ENCODE measurements around the gene PARP2. TPM values are rescaled to one million over a fixed set of nuclear protein-coding genes. Genes with fewer than 3 reads are reported as not detected.
A peak's percentile ranks its signal among the peaks of the same experiment; 100 is the strongest.
"Not testable (repeated sequence)": the region's sequence is repeated elsewhere in the genome, so short reads cannot be mapped to it uniquely, and the experiment has no call there.

The PARP2 gene
- 10 to 100 TPM; 45.2 to 63.2 (median 55.0) TPM for polyA plus RNA-seq (ENCODE audit: insufficient read length in 4 of 4)

DNA sequence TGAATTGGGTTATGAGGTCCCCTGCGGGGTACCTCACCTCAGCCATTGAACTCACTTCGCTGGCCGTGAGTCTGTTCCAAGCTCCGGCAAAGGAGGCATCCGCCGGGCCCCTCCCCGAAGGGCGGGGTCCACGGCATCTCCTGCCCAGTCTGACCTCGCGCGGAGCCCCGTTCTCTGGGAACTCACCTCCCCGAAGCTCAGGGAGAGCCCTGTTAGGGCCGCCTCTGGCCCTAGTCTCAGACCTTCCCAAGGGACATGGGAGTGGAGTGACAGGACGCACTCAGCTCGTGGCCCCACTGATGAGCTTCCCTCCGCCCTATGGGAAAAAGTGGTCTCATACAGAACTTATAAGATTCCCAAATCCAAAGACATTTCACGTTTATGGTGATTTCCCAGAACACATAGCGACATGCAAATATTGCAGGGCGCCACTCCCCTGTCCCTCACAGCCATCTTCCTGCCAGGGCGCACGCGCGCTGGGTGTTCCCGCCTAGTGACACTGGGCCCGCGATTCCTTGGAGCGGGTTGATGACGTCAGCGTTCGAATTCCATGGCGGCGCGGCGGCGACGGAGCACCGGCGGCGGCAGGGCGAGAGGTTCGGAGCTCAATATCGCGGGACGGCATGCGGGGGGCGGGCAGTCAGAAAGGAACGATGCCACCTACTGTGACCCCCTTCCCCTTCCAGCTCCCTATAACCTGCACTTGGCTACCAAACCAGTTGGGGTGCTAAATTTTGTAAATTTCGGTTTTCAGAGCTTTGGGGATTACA, at the start of gene PARP2:
PARP2 (plus strand) TSS at position 544 of the 770 bp plus-strand sequence; CDS start at position 551, 7 bp downstream.
- DNase-seq (ENCODE audit: low read depth in 4 of 4, low spot score in 3 of 4), result peak; percentile 100

DNA sequence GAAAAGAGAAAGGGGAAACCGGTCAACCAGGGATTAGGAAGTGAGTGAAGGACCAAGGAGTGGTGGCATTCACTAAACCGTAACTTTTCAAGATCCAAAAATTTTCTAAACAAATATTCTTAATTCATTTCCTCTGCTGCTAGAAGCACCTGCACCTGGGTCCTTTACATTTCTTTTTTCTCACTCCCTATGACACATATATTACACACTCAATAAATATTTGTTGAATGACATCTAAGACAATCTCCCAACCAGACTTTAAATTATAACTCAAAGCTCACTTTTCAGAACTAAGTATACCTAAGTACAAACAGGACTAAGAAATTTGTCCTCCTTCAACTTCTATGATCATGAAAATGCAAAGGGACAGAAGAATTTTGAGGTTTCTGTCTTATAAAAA, 48.8 kb upstream of the PARP2 start:
- no peak for DNase-seq (ENCODE audit: low read depth in 4 of 4, low spot score in 3 of 4)

DNA sequence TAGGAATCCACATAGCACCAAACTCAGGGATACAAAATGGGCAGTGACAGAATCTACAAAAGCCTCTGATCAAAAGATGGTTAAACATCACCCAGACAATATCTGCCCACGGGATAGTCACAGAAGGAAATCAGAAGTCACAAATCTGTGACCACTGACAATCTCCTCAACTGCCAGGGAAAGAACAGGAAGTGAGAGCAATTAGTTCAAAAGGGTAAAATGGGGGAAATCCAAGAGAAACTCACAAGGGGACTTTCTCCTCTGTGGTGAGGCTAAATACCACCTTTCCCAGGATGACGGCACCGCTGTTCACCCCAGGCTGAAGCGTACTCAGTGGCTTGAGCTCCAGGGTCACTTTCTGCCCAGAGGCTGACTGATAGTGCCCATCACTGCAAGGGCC, 48.4 kb upstream of the PARP2 start:
- no peak for DNase-seq (ENCODE audit: low read depth in 4 of 4, low spot score in 3 of 4)

- no peak for DNase-seq (ENCODE audit: low read depth in 4 of 4, low spot score in 3 of 4)
Measured at GRCh38 chr14:20302042-20302755, 41.2 kb upstream of the PARP2 start.

DNA sequence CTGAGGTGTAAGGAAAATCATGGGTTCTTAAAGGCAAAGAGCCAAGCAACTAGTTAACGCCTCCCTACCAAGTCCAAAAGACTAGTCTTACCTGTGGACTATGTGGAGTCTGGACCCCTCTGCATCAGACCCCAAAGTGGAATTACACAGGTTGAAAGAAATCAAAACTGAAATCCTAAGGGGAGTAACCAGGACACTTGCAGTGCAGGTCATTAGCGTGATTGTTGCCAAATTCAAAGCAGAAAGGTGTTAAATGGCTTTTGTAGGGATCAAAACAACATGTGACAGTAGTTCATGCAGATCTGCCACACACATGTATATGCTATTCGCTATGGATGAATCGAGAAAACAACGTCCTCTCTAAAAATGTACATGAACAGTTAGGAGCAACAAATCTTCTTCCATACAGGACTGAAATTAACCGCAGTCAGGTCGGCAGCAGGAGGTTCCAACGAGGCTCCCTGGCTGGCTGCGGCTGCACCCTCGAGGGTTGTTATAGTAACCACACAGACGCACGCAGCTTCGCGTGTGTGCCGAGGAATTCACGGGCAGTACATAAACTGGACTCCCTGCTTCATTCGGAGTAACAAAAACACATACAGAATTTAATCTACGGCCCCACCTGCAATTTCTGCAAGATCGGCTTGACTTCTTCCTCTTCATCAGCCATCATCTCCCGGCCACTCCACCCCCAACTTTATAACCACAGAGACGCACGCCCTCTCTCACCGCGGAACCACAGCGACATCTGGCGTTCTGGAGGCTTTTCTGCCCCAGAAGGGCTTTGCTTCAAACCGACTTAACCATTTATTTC, 38.0 kb upstream of the PARP2 start, which contains the start of gene TTC5:
TTC5 (minus strand) TSS at position 687 of the 814 bp plus-strand sequence; CDS start at position 673, 14 bp downstream.
- peak; percentile 85 to 90 (median 87) for DNase-seq (ENCODE audit: low read depth in 4 of 4, low spot score in 3 of 4)

DNA sequence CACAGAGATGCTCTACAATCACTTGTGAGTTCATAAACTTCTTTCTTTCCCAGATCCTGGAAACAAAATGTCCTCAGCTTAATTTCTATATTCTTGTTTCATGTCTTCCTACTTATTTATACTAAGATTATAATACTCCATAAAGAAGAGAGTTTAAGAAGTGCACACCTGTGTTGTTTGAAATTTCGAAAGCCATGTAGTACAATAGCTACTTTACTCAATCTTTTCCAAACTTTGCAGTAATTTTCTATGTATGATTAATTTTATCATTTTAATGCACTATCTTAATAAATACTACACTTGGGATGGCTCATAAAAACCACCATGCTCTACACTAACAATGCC, 37.4 kb upstream of the PARP2 start:
- no peak for DNase-seq (ENCODE audit: low read depth in 4 of 4, low spot score in 3 of 4)

DNA sequence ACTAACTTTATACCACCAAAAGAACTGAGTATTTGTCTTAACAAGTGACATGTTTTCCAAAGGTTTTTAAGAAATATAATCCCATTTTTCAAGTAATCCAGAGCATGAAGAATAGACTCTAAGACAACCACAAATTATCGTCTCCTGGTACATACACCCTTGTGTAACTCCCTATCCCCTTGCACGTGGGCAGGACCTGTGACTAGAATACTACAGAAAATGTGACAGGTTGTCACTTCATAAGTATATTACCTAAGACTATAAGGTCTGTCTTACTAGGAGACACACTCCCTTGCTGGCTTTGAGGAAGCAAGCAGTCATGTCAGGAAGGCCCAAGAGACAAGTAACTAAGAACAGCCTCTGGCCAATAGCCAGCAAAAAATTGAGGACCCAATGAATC, 29.4 kb upstream of the PARP2 start:
- no peak for DNase-seq (ENCODE audit: low read depth in 4 of 4, low spot score in 3 of 4)

- DNase-seq (ENCODE audit: low read depth in 4 of 4, low spot score in 3 of 4), result no peak
Measured at GRCh38 chr14:20317720-20318119, 25.7 kb upstream of the PARP2 start.

DNA sequence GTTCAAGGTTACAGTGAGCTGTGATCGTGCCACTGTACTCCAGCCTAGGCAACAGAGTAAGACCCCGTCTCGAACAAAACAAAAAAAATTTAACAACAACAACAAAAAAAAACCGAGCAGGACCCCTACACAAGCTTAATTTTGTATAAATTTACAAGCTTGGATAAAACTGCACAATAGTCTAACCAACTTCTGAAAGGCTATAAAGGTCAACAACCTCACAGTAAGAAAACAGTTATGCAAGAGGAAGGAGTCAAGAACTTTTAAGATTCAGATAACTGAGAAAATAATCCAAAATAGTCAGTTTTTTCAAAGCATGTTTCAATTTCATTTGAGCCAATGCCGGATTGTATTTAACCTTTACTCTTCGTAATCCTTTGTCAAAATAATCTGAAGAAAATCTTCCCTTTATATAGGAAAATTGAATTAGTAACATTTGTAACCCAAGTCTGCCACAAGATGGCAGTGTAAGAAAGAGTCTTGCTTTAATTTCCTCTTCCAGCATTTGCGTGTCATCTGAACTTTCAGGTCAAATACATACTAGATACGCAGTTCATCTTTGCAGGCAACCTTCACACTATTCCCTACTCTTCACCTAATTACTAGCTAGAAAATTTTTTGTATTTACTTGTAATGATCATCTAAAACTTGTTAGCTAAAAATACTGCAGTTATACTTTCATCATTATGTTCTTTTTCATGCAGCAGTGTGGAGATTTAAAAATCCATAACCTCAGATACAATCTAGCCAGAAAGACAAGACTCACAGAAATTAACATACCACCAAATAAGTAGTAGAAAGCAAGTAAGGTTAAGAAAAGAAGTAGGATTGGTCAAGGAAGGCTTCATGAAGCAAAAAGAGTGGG, 16.2 kb upstream of the PARP2 start:
- DNase-seq (ENCODE audit: low read depth in 4 of 4, low spot score in 3 of 4), result peak in 2 of 4 donors; percentile 38 to 51

- DNase-seq (ENCODE audit: low read depth in 4 of 4, low spot score in 3 of 4), result no peak
Measured at GRCh38 chr14:20328705-20329104, 14.7 kb upstream of the PARP2 start.

DNA sequence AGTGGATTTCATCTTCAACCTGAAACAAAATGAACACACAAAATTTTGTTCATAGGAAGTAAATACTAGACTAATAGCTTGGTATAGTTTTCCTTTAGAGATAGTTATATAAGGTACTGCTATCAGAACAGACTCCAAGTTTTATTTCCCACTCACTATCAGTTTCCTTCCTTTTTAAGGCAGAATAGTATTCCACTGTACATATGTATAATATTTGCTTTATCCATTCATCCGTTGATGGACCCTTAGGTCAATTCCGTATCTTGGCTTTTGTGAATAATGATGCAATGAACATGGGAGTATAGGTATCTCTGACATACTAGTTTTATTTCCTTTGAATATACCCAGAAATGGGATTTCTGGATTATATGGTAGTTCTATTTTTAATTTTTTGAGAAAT, 14.1 kb upstream of the PARP2 start:
- DNase-seq (ENCODE audit: low read depth in 4 of 4, low spot score in 3 of 4), result no peak

- DNase-seq (ENCODE audit: low read depth in 4 of 4, low spot score in 3 of 4), result no peak
Measured at GRCh38 chr14:20331053-20331613, 12.3 kb upstream of the PARP2 start.

- DNase-seq (ENCODE audit: low read depth in 4 of 4, low spot score in 3 of 4), result peak in 3 of 4 donors; percentile 38 to 48 (median 38)
Measured at GRCh38 chr14:20332431-20332787, 11.0 kb upstream of the PARP2 start.

DNA sequence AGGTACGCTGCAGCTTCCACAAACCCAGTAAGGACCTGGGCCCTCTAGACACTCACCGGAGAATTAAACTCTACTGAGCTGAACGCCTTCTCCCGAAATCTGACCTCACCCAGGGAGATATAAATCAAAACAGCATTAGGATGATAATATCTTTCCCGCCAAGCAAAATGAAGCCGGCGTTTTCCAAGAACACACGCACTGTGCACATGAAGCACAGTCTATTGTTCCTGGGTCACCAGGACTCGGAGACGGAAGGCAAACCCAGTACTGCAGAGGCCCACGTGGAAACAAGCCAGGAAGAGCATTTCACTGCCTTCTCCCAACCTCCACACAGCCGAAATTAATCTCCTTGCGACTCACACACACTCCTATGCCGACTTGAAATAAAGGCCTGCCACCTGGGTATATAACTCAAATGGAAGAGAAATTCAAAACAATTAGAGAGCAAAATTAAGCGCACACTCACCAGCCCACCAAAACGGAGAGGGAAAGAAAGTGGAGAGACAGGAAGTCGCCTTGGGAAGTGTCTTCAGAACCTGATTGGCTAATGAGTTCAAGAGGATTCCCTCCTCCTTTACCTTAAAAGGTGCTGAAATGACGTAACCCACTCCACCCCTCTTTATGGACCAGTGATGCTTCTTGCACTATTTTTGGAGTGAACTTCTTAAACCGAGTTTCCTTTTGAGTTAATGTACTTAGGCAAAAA, 10.5 kb upstream of the PARP2 start, which contains the start of gene CCNB1IP1:
CCNB1IP1 (minus strand) TSS at position 492 of the 706 bp plus-strand sequence. CDS start 16,756 bp downstream, outside the sequence.
- peak; percentile 68 to 86 (median 80) for DNase-seq (ENCODE audit: low read depth in 4 of 4, low spot score in 3 of 4)

- no peak for DNase-seq (ENCODE audit: low read depth in 4 of 4, low spot score in 3 of 4)
Measured at GRCh38 chr14:20333494-20333841, 10.0 kb upstream of the PARP2 start.

DNA sequence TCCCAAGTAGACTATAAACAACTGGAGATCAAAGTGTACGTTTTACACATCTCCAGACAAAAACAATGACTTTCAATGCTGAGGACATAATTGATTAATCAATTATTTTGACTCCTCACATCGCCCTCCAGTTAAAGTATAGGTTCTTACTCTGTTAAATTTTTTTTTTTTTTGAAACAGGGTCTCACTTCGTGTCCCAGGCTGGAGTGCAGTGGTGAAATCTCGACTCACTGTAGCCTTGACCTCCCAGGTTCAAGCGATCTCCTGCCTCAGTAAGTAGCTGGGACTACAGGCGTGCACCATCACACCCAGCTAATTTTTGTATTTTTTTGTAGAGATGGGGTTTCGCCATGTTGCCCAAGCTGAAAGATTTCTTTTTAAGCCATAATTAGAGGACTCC, 9.4 kb upstream of the PARP2 start:
- DNase-seq (ENCODE audit: low read depth in 4 of 4, low spot score in 3 of 4), result no peak

GRCh38 chr14:20341032-20341431, 2.4 kb upstream of the PARP2 start:
- not testable (repeated sequence) for DNase-seq (ENCODE audit: low read depth in 4 of 4, low spot score in 3 of 4)

DNA sequence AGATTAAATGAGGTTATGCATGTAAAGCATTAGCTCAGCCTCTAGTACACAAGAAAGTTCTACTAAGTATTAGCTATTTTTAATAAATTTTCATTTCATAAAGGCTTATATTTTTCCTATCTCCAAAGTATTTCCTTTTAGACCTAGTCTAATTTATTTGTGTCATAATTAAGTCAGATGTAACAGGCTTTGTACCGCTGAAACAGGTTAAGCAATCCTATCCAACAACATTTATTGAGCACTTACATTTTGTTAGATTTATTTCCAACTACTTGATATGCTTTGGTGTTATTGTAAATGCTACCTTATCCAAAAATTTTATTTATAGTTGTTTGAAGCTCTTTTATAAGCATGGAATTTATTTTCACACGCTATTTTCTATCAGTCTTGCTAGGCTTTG, 1.8 kb upstream of the PARP2 start:
- no peak for DNase-seq (ENCODE audit: low read depth in 4 of 4, low spot score in 3 of 4)

DNA sequence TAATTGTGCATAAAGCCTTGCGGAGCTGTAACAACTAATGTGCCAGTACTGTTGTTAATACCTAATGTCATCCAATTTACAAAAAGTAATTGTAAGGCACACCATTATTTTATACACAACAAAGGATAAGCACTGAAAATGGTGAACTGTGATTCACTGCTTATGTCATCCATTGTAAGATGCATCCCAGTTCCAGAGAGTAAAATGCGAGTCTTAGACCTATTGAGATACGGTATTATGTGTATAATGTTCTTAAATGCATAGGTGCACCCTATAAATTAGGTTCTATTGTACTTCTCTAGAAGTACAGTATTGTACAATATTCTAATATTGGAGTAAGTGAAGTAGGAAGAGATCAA, 406 bp downstream of the PARP2 start:
- DNase-seq (ENCODE audit: low read depth in 4 of 4, low spot score in 3 of 4), result peak in 1 of 4 donors; percentile 24

Measured in right renal pelvis (tissue), 4 donors.